Right lobe of liver (tissue), 6 donors: Measurements from ENCODE around the gene SGSH. TPM values are rescaled to one million over a fixed set of nuclear protein-coding genes. Genes with fewer than 3 reads are reported as not detected.
A peak's percentile ranks its signal among the peaks of the same experiment; 100 is the strongest.

Experiments used
- ATAC-seq, 4 donors: fragments of 200-7000 bp; cut with Tn5 transposase; one replicate each; pipeline ENCODE4 v1.9.1; 2020; ENCODE audit warnings: mild to moderate bottlenecking in 4 of 4, moderate library complexity in 4 of 4
- DNase-seq, 3 donors: peaks; one replicate each; pipeline ENCODE4 v3.0.0-alpha.2; 2020
- H3K27ac ChIP-seq, 3 donors: fragments of 200-600 bp; one replicate each; pipeline ENCODE4 v1.8.0; 2022
- H3K27me3 ChIP-seq, 2 donors: fragments of 200-600 bp; one replicate each; pipeline ENCODE4 v1.8.0; 2022
- H3K36me3 ChIP-seq, 4 donors: fragments of 200-600 bp; sonication (generic) in 1 of 4; one replicate each; pipeline versions ENCODE4 v1.5.1 to v1.8.0; 2017 to 2022; ENCODE audit warnings: control low read depth in 1 of 4
- H3K4me1 ChIP-seq, 4 donors: fragments of 200-600 bp; sonication (generic) in 1 of 4; one replicate each; pipeline versions ENCODE4 v1.5.1 to v1.8.0; 2017 to 2022; ENCODE audit warnings: control low read depth in 1 of 4
- H3K4me3 ChIP-seq, 3 donors: fragments of 200-600 bp; one replicate each; pipeline ENCODE4 v1.8.0; 2022
- H3K9me3 ChIP-seq, 4 donors: fragments of 200-600 bp; sonication (generic) in 1 of 4; one replicate each; pipeline versions ENCODE4 v1.5.1 to v1.8.0; 2017 to 2022; ENCODE audit warnings: control low read depth in 1 of 4
- CTCF ChIP-seq, 4 donors: fragments of 200-600 bp in 3 of 4; fragments of 450-650 bp in 1 of 4; IDR thresholded peaks; one replicate each; pipeline versions ENCODE4 v1.5.1 to v1.8.0; 2016 to 2022; ENCODE audit warnings: antibody characterized with exemption in 4 of 4, mild to moderate bottlenecking in 2 of 4
- POLR2A ChIP-seq: fragments of 450-650 bp; IDR thresholded peaks from one replicate; pipeline ENCODE4 v1.6.1; 2017; ENCODE audit warnings: antibody characterized with exemption, mild to moderate bottlenecking
- WGBS: methylation state at CpG from one replicate; pipeline ENCODE4 v1.1.6; 2018; ENCODE audit warnings: low coverage, low lambda C conversion rate; ENCODE audit not compliant: insufficient coverage; ENCODE audit errors: missing lambda C conversion rate; 5-methylcytosine and 5-hydroxymethylcytosine counted together
- intact Hi-C, 2 donors: fragments of 100-400 bp; cut with DNase I; formaldehyde crosslinking; loops; one replicate each; pipeline versions ENCODE4 v1.11.2 to v1.14.1; 2022
- total RNA-seq, 6 experiments: library from RNA; depleted of rRNA in 2 of 6; stranded (reverse); fragments of >200 nt in 2 of 6; fragmentation: NEBNext Ultra II Directional in 3 of 6; extraction: Animal tissue kit (Norgen Biotek cat#: 25700) in 3 of 6; gene quantifications; one replicate each; pipeline versions ENCODE4 v1.1.0 to v1.2.4, GENCODE V29; 2016 to 2023
- donor health status: DM: no; HTN: yes; CAD: no.
- donor health status: DM: no; HTN: no; CAD: no.
- donor health status: DM: no; HTN: no; CAD: no.
- donor health status: DM: no; HTN: yes; CAD: no.
- donor health status: DM: no; HTN: yes; CAD: no.

SGSH gene
- total RNA-seq, 6 experiments from 2014 or later, result 9.7 to 23.5 (median 15.7) TPM

GRCh38 chr17:80195671-80196529 lies 24.2 kb downstream of the SGSH start:
- WGBS, result 30% methylated on average over 12 of the region's 27 CpGs
- peak; percentile 12 to 44 (median 27) for ATAC-seq
- no peak for DNase-seq

GRCh38 chr17:80195141-80195540 lies 25.0 kb downstream of the SGSH start:
- Histone ChIP-seq H3K36me3 (no peaks in the 10 kb centered on the region), H3K9me3 (no peaks in the 10 kb centered on the region), H3K4me3 (no peak overlapping the region), H3K4me1 (no peaks in the 10 kb centered on the region), H3K27me3 (no peaks in the 10 kb centered on the region), H3K27ac (no peak overlapping the region)
- no peak for TF ChIP-seq POLR2A
- no peak for TF ChIP-seq CTCF (IDR thresholded peaks at IDR 0.05)
- ATAC-seq, result no peak
- intact Hi-C loops, result no loop called here
- DNase-seq, result no peak
- 91% methylated on average over 5 of the region's 14 CpGs for WGBS

More at GRCh38 chr17:80195671-80196529, 24.2 kb downstream of the SGSH start:
- H3K27ac ChIP-seq, result no peak overlapping the region
- no peak overlapping the region for H3K4me3 ChIP-seq
- intact Hi-C loops, result no loop called here
- no peaks in the 10 kb centered on the region for H3K36me3 ChIP-seq
- TF ChIP-seq CTCF (IDR thresholded peaks at IDR 0.05) (peak; percentile 70 to 77 (median 76)), POLR2A (no peak)
- H3K9me3 ChIP-seq, result no peaks in the 10 kb centered on the region
- H3K27me3 ChIP-seq, result no peaks in the 10 kb centered on the region
- H3K4me1 ChIP-seq, result no peaks in the 10 kb centered on the region

GRCh38 chr17:80191865-80192661 lies 28.1 kb downstream of the SGSH start:
- ATAC-seq (peak; percentile 23 to 56 (median 47)), DNase-seq (no peak)
- no peaks in the 10 kb centered on the region for H3K36me3 ChIP-seq
- H3K4me1 ChIP-seq, result no peaks in the 10 kb centered on the region
- no peaks in the 10 kb centered on the region for H3K9me3 ChIP-seq
- TF ChIP-seq CTCF (IDR thresholded peaks at IDR 0.05) (no peak), POLR2A (no peak)
- 60% methylated on average over 15 of the region's 29 CpGs for WGBS
- H3K27ac ChIP-seq, result no peak overlapping the region
- H3K27me3 ChIP-seq, result no peaks in the 10 kb centered on the region
- no peak overlapping the region for H3K4me3 ChIP-seq
- intact Hi-C loops, result no loop called here

GRCh38 chr17:80191192-80191591 lies 28.9 kb downstream of the SGSH start:
- intact Hi-C loops, result no loop called here
- no peak overlapping the region for H3K27ac ChIP-seq
- TF ChIP-seq POLR2A (no peak), CTCF (IDR thresholded peaks at IDR 0.05) (no peak)
- H3K36me3 ChIP-seq, result no peaks in the 10 kb centered on the region
- no peaks in the 10 kb centered on the region for H3K9me3 ChIP-seq
- no peak overlapping the region for H3K4me3 ChIP-seq
- no peaks in the 10 kb centered on the region for H3K27me3 ChIP-seq
- no peaks in the 10 kb centered on the region for H3K4me1 ChIP-seq
- ATAC-seq (no peak), DNase-seq (no peak)
- WGBS, result 100% methylated on average over 2 of the region's 20 CpGs
